ENCODE data around the gene DNPH1. TPM values are rescaled to one million over a fixed set of nuclear protein-coding genes. Genes with fewer than 3 reads are reported as not detected.
A peak's percentile ranks its signal among the peaks of the same experiment; 100 is the strongest.

The DNPH1 gene
- total and polyA plus RNA-seq, 4 experiments from 2014 or later = 32.8 to 159 (median 64.1) TPM

GRCh38 chr6:43183441-43183840 is 45.8 kb downstream of the DNPH1 start:
- Mint-ChIP-seq H3K27me3 (no peaks in the 10 kb centered on the region), H3K36me3 (peaks cover 26 to 46% of the 10 kb centered on the region in 2 donors), H3K9me3 (no peaks in the 10 kb centered on the region), H3K27ac (peak overlapping the region; percentile 24 to 98 (median 84)), H3K4me1 (peaks cover 40 to 61% (median 50%) of the 10 kb centered on the region in 4 donors), H3K4me3 (peak overlapping the region; percentile 15 to 94 (median 91))
- no peak overlapping the region for H3K27ac ChIP-seq (ENCODE audit: low read depth, low read length)
- no peaks in the 10 kb centered on the region for H3K9me3 ChIP-seq (ENCODE audit: control insufficient read depth in 1 of 2, low read length in 2 of 2)
- no peak overlapping the region for H3K4me3 ChIP-seq (ENCODE audit: low read length in 2 of 2)
- peaks cover 36% of the 10 kb centered on the region for H3K36me3 ChIP-seq (ENCODE audit: insufficient read depth, low read length)
- no peaks in the 10 kb centered on the region for H3K27me3 ChIP-seq (ENCODE audit: insufficient read depth, low read length)
- POLR2A ChIA-PET (ENCODE audit: partially characterized antibody) = interaction anchor here (0.7 to 3.9 kb wide), 5 partner anchors 8 to 254 kb away, joined by 3 to 46 read pairs (median 5); partner anchors contain the start of genes CNPY3, DNPH1 and SRF
- intact Hi-C loops (cut with micrococcal nuclease) = no loop called here
- CTCF ChIA-PET (ENCODE audit: partially characterized antibody) = interaction anchor here (1.1 kb wide), 1 partner anchor 9 kb away, joined by 3 read pairs; no protein-coding TSS in a partner anchor
- no peak for DNase-seq
- peaks cover 57% of the 10 kb centered on the region for H3K4me1 ChIP-seq (ENCODE audit: insufficient read depth, low read length)

- peaks cover 40 to 60% (median 49%) of the 10 kb centered on the region in 4 donors for H3K4me1 Mint-ChIP-seq
These were observed 47.1 kb downstream of the DNPH1 start, which contains the start of gene CUL9 for GRCh38 chr6:43181942-43182860. CUL9 (plus strand) TSS chr6:43182196; CDS start chr6:43184311, 2,115 bp downstream.

GRCh38 chr6:43181621-43181941 is 47.7 kb downstream of the DNPH1 start:
- Mint-ChIP-seq H3K9me3 (no peaks in the 10 kb centered on the region), H3K36me3 (peaks cover 22 to 44% of the 10 kb centered on the region in 2 donors), H3K4me3 (peak overlapping the region; percentile 83 to 94 (median 91)), H3K27ac (peak overlapping the region; percentile 81 to 98 (median 92)), H3K27me3 (no peaks in the 10 kb centered on the region), H3K4me1 (peaks cover 40 to 58% (median 48%) of the 10 kb centered on the region in 4 donors)
- ChIA-PET CTCF (ENCODE audit: partially characterized antibody) (interaction anchor here (1.0 kb wide), 1 partner anchor 48 kb away, joined by 3 read pairs; no protein-coding TSS in a partner anchor), POLR2A (ENCODE audit: partially characterized antibody) (interaction anchor here (0.8 to 3.9 kb wide), 6 partner anchors 10 to 48 kb away, joined by 3 to 46 read pairs (median 6); partner anchors contain the start of genes DNPH1 and SRF)
- no peaks in the 10 kb centered on the region for H3K27me3 ChIP-seq (ENCODE audit: insufficient read depth, low read length)
- H3K36me3 ChIP-seq (ENCODE audit: insufficient read depth, low read length) = peaks cover 32% of the 10 kb centered on the region
- H3K9me3 ChIP-seq (ENCODE audit: control insufficient read depth in 1 of 2, low read length in 2 of 2) = no peaks in the 10 kb centered on the region
- no peak for DNase-seq
- H3K4me3 ChIP-seq (ENCODE audit: low read length in 2 of 2) = peak overlapping the region; percentile 55 to 78
- H3K27ac ChIP-seq (ENCODE audit: low read depth, low read length) = peak overlapping the region; percentile 78
- intact Hi-C loops (cut with micrococcal nuclease) = no loop called here
- peaks cover 54% of the 10 kb centered on the region for H3K4me1 ChIP-seq (ENCODE audit: insufficient read depth, low read length)

More at GRCh38 chr6:43181942-43182860, 47.1 kb downstream of the DNPH1 start, which contains the start of gene CUL9:
- peaks cover 24 to 43% of the 10 kb centered on the region in 2 donors for H3K36me3 Mint-ChIP-seq
- ChIA-PET POLR2A (ENCODE audit: partially characterized antibody) (interaction anchor here (0.5 to 3.9 kb wide), 9 partner anchors 8 to 253 kb away, joined by 3 to 46 read pairs (median 5); partner anchors contain the start of genes CNPY3, DNPH1 and SRF), CTCF (ENCODE audit: partially characterized antibody) (interaction anchor here (1.0 kb wide), 3 partner anchors 9 to 281 kb away, joined by 3 to 5 read pairs (median 3); no protein-coding TSS in a partner anchor)
- Histone ChIP-seq H3K4me3 (ENCODE audit: low read length in 2 of 2) (peak within 1 kb of the TSS; percentile 55 to 78), H3K9me3 (ENCODE audit: control insufficient read depth in 1 of 2, low read length in 2 of 2) (no peaks in the 10 kb centered on the region), H3K27me3 (ENCODE audit: insufficient read depth, low read length) (no peaks in the 10 kb centered on the region), H3K4me1 (ENCODE audit: insufficient read depth, low read length) (peaks cover 57% of the 10 kb centered on the region), H3K36me3 (ENCODE audit: insufficient read depth, low read length) (peaks cover 33% of the 10 kb centered on the region), H3K27ac (ENCODE audit: low read depth, low read length) (peak within 1 kb of the TSS; percentile 78)
- H3K9me3 Mint-ChIP-seq = no peaks in the 10 kb centered on the region
- intact Hi-C loops (cut with micrococcal nuclease) = loop anchor here (1.0 kb wide), 1 partner anchor 8 kb away; no protein-coding TSS in a partner anchor
- peak within 1 kb of the TSS; percentile 83 to 96 (median 91) for H3K4me3 Mint-ChIP-seq
- H3K27ac Mint-ChIP-seq = peak within 1 kb of the TSS; percentile 81 to 98 (median 92)
- peak; percentile 78 to 81 (median 79) for DNase-seq
- no peaks in the 10 kb centered on the region for H3K27me3 Mint-ChIP-seq

GRCh38 chr6:43180985-43181384 is 48.3 kb downstream of the DNPH1 start:
- intact Hi-C loops (cut with micrococcal nuclease) = no loop called here
- H3K4me1 ChIP-seq (ENCODE audit: insufficient read depth, low read length) = peaks cover 51% of the 10 kb centered on the region
- DNase-seq = no peak
- Mint-ChIP-seq H3K27me3 (no peaks in the 10 kb centered on the region), H3K4me1 (peaks cover 36 to 57% (median 46%) of the 10 kb centered on the region in 4 donors), H3K27ac (peak overlapping the region; percentile 81 to 98 (median 91)), H3K4me3 (peak overlapping the region; percentile 62 to 94 (median 89)), H3K36me3 (peaks cover 16 to 43% of the 10 kb centered on the region in 2 donors), H3K9me3 (no peaks in the 10 kb centered on the region)
- H3K36me3 ChIP-seq (ENCODE audit: insufficient read depth, low read length) = peaks cover 32% of the 10 kb centered on the region
- H3K9me3 ChIP-seq (ENCODE audit: control insufficient read depth in 1 of 2, low read length in 2 of 2) = no peaks in the 10 kb centered on the region
- no peaks in the 10 kb centered on the region for H3K27me3 ChIP-seq (ENCODE audit: insufficient read depth, low read length)
- no peak overlapping the region for H3K4me3 ChIP-seq (ENCODE audit: low read length in 2 of 2)
- ChIA-PET CTCF (ENCODE audit: partially characterized antibody) (interaction anchor here (1.2 kb wide), 1 partner anchor 251 kb away, joined by 3 read pairs; the partner anchor contains the start of gene CNPY3), POLR2A (ENCODE audit: partially characterized antibody) (interaction anchor here (1.1 to 3.9 kb wide), 2 partner anchors 10 to 167 kb away, joined by 3 to 46 read pairs; partner anchors contain the start of genes KLHDC3 and SRF)
- peak overlapping the region; percentile 3 for H3K27ac ChIP-seq (ENCODE audit: low read depth, low read length)

- no peaks in the 10 kb centered on the region for H3K9me3 Mint-ChIP-seq
These were observed 49.2 kb downstream of the DNPH1 start for GRCh38 chr6:43180058-43180457.

GRCh38 chr6:43178951-43179830 is 50.1 kb downstream of the DNPH1 start:
- Histone ChIP-seq H3K9me3 (ENCODE audit: control insufficient read depth in 1 of 2, low read length in 2 of 2) (no peaks in the 10 kb centered on the region), H3K4me1 (ENCODE audit: insufficient read depth, low read length) (peaks cover 51% of the 10 kb centered on the region), H3K27me3 (ENCODE audit: insufficient read depth, low read length) (no peaks in the 10 kb centered on the region), H3K4me3 (ENCODE audit: low read length in 2 of 2) (no peak overlapping the region), H3K36me3 (ENCODE audit: insufficient read depth, low read length) (peaks cover 38% of the 10 kb centered on the region), H3K27ac (ENCODE audit: low read depth, low read length) (no peak overlapping the region)
- peaks cover 30 to 54% (median 42%) of the 10 kb centered on the region in 4 donors for H3K4me1 Mint-ChIP-seq
- H3K4me3 Mint-ChIP-seq = no peak overlapping the region
- intact Hi-C loops (cut with micrococcal nuclease) = loop anchor here (10.0 kb wide), 1 partner anchor 1394 kb away; the partner anchor contains the start of genes PRICKLE4 and TOMM6
- H3K27me3 Mint-ChIP-seq = no peaks in the 10 kb centered on the region
- CTCF ChIA-PET (ENCODE audit: partially characterized antibody) = interaction anchor here (0.6 kb wide), 1 partner anchor 48 kb away, joined by 3 read pairs; no protein-coding TSS in a partner anchor
- DNase-seq = no peak
- POLR2A ChIA-PET (ENCODE audit: partially characterized antibody) = interaction anchor here (1.5 to 3.9 kb wide), 2 partner anchors 8 to 11 kb away, joined by 3 to 46 read pairs; partner anchors contain the start of gene SRF
- H3K27ac Mint-ChIP-seq = peak overlapping the region in 3 of 7 donors; percentile 42 to 58 (median 48)
- no peaks in the 10 kb centered on the region for H3K9me3 Mint-ChIP-seq
- peaks cover 22 to 46% of the 10 kb centered on the region in 2 donors for H3K36me3 Mint-ChIP-seq

More at GRCh38 chr6:43180058-43180457, 49.2 kb downstream of the DNPH1 start:
- intact Hi-C loops (cut with micrococcal nuclease) = no loop called here
- Mint-ChIP-seq H3K27me3 (no peaks in the 10 kb centered on the region), H3K36me3 (peaks cover 18 to 44% of the 10 kb centered on the region in 2 donors), H3K4me3 (no peak overlapping the region), H3K27ac (peak overlapping the region in 1 of 7 donors; percentile 59), H3K4me1 (peaks cover 30 to 54% (median 42%) of the 10 kb centered on the region in 4 donors)
- peaks cover 37% of the 10 kb centered on the region for H3K36me3 ChIP-seq (ENCODE audit: insufficient read depth, low read length)
- H3K4me3 ChIP-seq (ENCODE audit: low read length in 2 of 2) = no peak overlapping the region
- no peaks in the 10 kb centered on the region for H3K27me3 ChIP-seq (ENCODE audit: insufficient read depth, low read length)
- CTCF ChIA-PET (ENCODE audit: partially characterized antibody) = interaction anchor here (0.6 to 1.2 kb wide), 2 partner anchors 33 to 251 kb away, joined by 3 read pairs; partner anchors contain the start of gene CNPY3
- H3K9me3 ChIP-seq (ENCODE audit: control insufficient read depth in 1 of 2, low read length in 2 of 2) = no peaks in the 10 kb centered on the region
- DNase-seq = no peak
- H3K27ac ChIP-seq (ENCODE audit: low read depth, low read length) = no peak overlapping the region
- POLR2A ChIA-PET (ENCODE audit: partially characterized antibody) = interaction anchor here (1.1 to 3.9 kb wide), 3 partner anchors 9 to 166 kb away, joined by 3 to 46 read pairs (median 3); partner anchors contain the start of genes KLHDC3 and SRF
- H3K4me1 ChIP-seq (ENCODE audit: insufficient read depth, low read length) = peaks cover 51% of the 10 kb centered on the region
